T-helper 9 cell (primary cell): ENCODE data around the gene SLIT3.

Source experiments
- DNase-seq: peaks from one replicate; pipeline ENCODE4 v3.0.0-alpha.2; 2020
- total RNA-seq, 2 donors: gene quantifications; one replicate each; lab custom pipeline; 2026; lab: John Stamatoyannopoulos, UW

SLIT3 gene
- total RNA-seq, result 0 reads per million in 2 donors

GRCh38 chr5:169300468-169301385, at the start of gene SLIT3:
TSS of gene SLIT3 (minus strand) at chr5:169301139. CDS start at chr5:169300709, 430 bp downstream.
- DNase-seq, result no peak

- DNase-seq, result no peak
Measured at GRCh38 chr5:169350016-169350415, 49.1 kb upstream of the SLIT3 start.

GRCh38 chr5:169347786-169348185, 46.8 kb upstream of the SLIT3 start:
- DNase-seq, result no peak

DNA sequence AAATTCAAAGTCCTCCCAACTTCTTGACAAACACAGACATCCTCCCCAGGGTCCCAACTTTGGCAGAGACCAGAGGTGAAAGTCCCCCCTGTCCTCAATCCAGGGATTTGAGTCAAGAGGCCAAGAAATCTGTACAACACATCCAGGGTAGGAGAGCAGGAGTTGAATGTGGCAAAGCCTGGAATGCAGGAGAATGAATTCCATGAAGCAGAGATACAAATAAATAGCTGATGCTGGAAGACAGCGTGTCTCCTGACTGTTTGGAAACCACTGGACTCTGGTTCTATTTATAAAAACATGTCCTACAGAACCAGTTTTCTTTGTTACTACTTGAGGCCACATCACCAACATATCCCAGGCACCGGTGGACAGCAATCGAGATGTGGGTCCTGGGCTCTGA, 43.7 kb upstream of the SLIT3 start:
- no peak for DNase-seq

DNA sequence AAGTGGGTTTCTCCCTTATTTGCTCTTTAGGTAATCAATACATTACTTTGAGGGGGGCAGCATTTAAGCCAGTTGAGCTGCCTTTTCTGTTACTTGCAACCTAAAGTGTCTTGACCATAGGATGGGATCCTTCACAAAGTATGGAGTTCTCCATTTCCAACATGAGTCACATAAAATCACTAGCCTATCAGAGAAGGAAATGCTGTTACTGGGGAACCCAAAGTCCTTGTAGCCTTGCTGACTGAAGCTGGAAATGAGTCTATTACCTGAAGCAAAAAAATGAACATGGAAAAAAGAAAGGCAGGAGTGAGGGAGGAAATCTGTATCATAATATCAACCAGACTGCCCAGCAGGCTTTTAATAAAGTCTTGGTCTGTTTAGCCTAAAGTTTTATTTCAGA, 42.8 kb upstream of the SLIT3 start:
- DNase-seq, result no peak

- no peak for DNase-seq
Measured at GRCh38 chr5:169341556-169341955, 40.6 kb upstream of the SLIT3 start.

- no peak for DNase-seq
Measured at GRCh38 chr5:169339869-169340268, 38.9 kb upstream of the SLIT3 start.

DNA sequence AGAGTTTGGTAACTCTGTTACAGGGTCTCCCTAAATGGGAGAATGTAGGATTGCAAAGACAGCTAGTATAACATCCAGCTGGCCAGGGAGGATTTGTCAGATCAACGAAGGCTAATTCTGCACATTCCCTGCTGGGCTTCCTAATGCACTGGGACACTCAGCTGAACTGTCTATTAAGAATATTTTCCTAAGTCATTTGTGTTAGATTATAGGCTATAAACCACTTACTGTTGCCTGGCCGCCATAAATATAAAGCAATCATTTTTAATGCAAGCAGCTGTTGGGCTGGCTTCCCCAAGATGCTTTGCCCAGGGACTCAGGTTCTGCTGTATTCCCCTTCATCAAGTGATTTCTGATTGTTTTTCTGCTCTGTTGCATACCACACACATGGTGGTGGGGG, 35.3 kb upstream of the SLIT3 start:
- DNase-seq, result no peak

- DNase-seq, result no peak
Measured at GRCh38 chr5:169335806-169336205, 34.9 kb upstream of the SLIT3 start.

GRCh38 chr5:169333518-169333917, 32.6 kb upstream of the SLIT3 start:
- no peak for DNase-seq

DNA sequence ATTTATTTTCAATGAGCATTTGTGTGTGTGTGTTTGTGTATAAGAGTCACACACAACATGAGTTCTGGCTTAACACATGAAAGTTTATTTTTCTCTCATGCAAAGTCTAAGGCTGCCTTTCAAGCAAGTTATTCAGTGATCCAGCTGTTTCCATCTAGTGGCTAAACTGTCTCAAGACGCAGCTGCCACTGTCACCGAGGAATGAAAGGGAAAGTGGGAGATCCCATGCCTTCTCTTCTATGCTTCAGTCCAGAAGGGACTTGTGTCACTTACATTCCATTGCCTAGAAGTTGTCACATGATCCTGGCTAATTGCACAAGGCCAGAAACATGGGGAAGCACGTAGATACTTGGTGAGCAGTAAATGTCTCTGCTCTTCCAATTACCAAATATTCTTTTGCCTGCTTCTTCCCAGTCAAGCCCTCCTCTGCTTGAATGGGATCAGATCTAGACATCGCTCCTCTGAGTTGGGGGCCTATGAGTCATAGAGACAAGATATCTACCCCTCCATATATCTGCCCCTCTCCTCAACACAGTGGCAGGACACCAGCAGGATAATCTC, 30.4 kb upstream of the SLIT3 start:
- no peak for DNase-seq

- DNase-seq, result no peak
Measured at GRCh38 chr5:169328401-169328800, 27.5 kb upstream of the SLIT3 start.

GRCh38 chr5:169325273-169325672, 24.3 kb upstream of the SLIT3 start:
- no peak for DNase-seq

DNA sequence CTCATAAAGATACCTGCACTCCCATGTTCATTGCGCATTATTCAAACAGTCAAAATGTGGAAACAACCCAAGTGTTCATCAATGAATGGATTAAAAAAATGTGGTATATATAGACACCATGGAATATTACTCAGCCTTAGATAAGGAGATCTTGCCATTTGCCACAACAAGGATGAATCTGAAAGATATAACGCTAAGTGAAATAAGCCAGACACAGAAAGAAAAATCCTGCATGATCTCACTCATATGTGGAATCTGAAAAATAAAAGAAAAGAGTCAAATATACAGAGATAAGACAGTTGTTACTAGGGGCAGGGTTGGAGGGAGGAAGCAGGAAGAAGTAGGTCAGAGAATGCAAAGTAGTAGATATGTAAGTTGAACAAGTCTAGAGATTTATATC, 17.6 kb upstream of the SLIT3 start:
- DNase-seq, result no peak

GRCh38 chr5:169307646-169308045, 6.7 kb upstream of the SLIT3 start:
- DNase-seq, result no peak

DNA sequence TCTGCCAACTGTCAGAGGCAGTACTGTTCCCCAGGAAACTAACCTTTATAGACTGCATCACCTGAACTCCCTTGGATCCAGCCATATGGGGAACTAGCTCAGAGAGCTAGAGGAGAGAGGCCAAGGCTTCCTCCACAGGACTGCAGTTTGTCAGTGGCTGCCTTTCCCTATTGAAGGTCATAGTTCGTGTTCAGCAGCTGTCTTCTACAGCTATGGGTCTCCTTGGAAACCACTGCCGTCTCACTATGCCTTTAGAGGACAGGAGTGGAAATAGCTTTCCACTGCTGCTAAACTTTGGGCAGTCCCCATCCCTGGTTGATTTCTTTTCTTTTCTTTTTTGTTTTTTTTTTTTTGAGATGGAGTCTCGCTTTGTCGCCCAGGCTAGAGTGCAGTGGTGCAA, 4.4 kb upstream of the SLIT3 start:
- no peak for DNase-seq

DNA sequence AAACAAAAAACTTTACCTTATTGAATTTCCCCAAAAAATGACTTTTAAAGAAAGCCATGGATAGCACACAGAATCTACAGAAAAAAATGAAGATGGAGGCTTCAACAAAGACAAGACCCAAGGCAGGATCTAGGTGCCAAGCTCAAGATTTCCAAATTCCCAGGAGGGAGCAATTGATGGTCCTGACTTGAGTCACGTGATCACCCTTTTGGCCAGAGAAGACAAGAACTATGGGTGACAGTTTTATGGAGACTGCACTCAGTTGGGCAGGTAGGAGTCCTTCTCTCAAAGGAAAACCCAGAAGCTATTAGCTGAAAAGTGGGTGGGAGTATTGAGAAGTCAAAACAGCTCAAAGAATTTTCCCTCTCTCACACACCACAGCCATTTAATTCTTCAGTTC, 3.2 kb upstream of the SLIT3 start:
- no peak for DNase-seq

DNA sequence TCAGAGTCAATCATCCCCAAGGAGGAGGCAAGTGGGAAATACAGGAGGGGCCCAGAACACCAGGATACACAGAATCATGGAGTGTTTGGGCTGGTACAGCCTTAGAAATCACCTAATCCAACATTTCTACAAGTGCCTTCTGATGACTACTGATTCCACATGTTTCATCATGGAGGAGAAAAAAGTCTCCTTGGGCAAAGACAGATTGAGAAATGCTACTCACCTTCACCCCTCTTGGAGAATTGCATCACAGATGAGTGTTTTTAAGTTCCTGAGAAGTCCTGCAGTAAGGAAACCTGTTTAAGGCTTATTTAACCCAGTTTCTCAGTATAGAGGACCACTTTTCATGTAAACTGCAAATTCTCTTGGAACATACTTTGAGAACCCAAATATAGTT, 2.2 kb upstream of the SLIT3 start:
- no peak for DNase-seq

DNA sequence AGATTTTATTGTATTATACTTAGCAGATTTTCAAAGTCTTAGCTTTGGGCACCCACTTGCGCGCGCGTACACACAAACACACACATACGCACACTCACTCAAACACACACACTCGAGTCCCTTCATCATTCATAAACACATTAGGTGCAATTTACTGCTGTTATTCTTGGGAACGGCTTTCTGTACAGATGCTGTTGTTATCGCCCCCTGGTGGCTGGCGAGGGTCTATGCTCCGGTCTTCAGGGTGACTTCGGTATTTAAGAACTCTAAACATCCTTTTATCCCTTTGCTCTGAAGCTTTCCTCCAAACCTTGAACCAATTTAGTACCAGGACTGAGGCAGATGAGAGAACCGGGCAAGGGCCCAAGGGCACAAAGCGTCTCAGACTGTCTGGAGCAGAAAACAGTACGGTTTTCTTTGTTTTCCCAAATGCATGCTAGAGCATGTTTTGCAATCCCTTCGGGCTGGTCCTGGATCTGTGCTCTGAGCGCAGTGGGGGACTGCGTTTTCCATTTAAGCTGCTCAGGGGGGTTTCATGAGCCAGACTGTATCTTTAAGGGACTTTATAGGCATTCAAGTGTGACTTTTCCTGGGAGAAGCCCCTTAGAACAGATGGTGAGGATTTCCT, 1.7 kb upstream of the SLIT3 start:
- DNase-seq, result peak; percentile 30

DNA sequence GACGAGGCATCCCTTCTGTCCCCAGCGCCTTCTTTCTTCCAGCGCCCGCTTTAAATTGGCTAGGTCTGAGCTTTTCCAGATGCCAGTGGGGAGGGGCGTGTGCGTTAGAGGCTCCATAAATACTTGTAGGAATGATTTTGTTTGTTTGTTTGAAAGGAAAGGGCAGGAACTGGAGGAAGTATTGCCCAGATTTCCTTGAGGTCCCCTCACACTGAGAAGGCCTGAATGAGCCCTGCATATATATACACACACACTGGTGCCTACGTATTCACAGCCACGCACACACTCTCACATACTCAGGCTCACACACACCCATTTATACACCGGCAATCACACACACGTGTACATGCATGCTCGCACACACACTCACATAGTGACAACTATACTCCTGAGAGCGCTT, 1.0 kb upstream of the SLIT3 start:
- DNase-seq, result no peak

DNA sequence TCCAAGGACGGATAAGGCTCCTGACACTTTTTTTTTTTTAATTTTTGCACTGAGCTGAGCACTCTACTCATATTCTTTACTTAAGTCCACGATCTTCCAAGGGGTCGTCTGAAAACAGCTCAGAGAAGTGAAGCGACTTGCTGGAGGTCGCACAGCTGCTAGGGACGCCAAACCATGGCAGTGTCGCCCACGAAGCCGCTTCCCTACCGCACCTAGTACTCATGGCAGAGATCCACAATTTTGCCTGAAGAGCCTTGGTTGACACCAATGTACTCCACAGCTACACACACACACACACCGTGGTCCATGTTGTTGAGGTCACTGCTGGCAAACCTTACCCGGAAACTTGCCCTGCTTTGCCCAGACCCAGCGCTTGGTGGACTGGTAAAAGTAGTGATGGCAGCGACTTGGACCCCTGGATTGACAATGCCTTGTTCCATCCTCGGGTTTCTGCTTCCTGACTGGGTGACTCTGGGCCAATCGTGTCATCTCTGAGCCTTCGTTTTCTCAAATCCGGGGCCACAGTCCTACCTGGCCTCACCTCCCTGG, 521 bp upstream of the SLIT3 start:
- DNase-seq, result no peak

DNA sequence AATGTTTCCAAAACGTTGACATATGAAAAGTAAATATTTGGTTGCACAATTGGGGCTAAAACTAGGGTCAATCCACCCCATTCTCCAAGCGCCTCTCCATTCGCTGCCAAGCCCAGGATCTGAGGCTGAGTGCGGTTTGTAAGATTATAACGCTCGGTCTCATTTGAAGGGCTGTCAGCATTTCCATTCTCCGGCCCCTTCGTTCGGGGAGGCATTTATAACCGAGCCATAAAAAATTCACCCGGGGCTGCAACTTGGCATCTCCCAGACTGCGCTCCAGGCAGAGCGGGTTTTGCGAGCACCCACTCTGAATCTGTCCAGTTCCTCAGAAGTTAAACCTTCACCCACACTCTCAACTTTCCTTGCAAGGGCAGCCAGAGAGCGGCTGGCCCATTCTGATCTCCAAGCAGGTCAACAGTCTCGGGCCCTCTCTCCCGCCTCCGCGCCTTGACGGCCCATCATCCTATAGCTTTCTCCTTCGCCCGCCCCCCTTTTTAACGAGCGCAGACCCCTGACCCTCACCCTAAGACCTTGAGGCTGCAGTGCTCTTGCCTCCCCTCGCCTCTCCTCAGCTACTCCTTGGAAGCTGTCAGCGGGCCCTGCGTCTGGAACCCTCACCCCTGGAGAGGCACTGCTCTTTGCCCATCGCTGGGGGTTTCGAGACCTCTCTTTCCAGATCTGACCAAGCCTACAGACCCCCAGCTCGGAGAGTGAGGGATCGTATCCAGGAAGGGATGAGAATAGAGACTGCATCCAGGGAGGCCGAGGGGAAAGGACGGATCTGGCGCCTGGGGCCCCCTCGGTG, 1.1 kb downstream of the SLIT3 start:
- no peak for DNase-seq

DNA sequence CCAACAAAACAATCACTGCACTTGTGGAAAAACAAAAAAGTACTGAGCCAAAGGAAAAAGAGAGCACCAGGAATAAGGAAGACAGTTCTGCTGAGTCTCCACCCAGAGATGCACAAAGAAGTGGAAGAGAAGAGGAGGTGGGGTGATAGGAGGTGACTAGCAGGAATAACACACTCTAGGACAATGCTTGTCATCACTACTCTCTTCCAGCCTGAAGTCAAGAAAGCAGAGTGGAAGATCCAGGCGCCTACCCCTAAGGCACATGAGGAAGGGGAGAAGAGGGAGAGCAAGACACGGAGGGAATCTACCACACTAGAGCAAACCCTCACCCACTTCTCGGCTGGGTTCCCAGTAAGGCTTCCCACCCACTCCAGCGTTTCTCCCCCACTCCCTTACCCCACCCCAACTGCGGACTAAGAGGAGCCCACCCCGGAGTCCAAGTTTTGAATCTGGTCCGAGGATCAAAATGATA, 1.7 kb downstream of the SLIT3 start:
- no peak for DNase-seq
